ENCODE results near the gene RCL1.

DNA sequence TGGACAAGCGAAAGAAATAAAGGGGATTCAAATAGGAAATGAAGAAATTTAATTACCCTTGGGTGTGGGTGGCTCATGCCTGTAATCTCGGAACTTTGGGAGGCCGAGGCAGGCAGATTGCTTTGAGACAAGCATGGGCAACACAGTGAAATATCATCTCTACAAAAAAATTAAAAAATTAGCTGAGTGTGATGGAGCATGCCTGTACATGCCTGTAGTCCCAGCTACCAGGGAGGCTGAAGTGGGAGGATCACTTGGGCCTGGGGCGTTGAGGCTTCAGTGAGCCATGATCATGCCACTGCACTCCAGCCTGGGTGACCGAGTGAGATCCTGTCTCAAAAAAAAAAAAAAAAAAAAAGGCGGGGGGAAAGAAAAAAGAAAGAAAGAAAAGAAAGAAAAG is 4.0 kb upstream of the RCL1 start:
- TF ChIP-seq, protein P1, sequence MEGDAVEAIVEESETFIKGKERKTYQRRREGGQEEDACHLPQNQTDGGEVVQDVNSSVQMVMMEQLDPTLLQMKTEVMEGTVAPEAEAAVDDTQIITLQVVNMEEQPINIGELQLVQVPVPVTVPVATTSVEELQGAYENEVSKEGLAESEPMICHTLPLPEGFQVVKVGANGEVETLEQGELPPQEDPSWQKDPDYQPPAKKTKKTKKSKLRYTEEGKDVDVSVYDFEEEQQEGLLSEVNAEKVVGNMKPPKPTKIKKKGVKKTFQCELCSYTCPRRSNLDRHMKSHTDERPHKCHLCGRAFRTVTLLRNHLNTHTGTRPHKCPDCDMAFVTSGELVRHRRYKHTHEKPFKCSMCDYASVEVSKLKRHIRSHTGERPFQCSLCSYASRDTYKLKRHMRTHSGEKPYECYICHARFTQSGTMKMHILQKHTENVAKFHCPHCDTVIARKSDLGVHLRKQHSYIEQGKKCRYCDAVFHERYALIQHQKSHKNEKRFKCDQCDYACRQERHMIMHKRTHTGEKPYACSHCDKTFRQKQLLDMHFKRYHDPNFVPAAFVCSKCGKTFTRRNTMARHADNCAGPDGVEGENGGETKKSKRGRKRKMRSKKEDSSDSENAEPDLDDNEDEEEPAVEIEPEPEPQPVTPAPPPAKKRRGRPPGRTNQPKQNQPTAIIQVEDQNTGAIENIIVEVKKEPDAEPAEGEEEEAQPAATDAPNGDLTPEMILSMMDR (conservative IDR thresholded peaks at IDR 0.05; ENCODE audit: low read depth, low read length): no peak
- no peak for TF ChIP-seq EZH2 (IDR thresholded peaks at IDR 0.05; ENCODE audit: borderline replicate concordance, low read depth, low read length, poor library complexity, severe bottlenecking)

All from A673 (cell line).